H9 (cell line): ENCODE data around the gene FAM221B. TPM values are rescaled to one million over a fixed set of nuclear protein-coding genes. Genes with fewer than 3 reads are reported as not detected.

Source experiments
- DNase-seq: peaks from one replicate; pipeline ENCODE4 v3.0.0-alpha.2; 2017
- H2AFZ ChIP-seq: one replicate; pipeline ENCODE4 v1.6.1; 2013; ENCODE audit warnings: mild to moderate bottlenecking, low read length, control low read depth, moderate library complexity
- H2AK5ac ChIP-seq: 2 replicates; pipeline ENCODE4 v1.6.1; 2013; ENCODE audit warnings: low read length, control low read depth, mixed read lengths; ENCODE audit not compliant: insufficient read length
- H2BK120ac ChIP-seq: one replicate; pipeline ENCODE4 v1.6.1; 2013; ENCODE audit warnings: low read depth, mild to moderate bottlenecking, low read length, control low read depth, inconsistent platforms; ENCODE audit not compliant: poor library complexity, severe bottlenecking
- H2BK12ac ChIP-seq: 2 replicates; pipeline ENCODE4 v1.6.1; 2013; ENCODE audit warnings: low read length, control low read depth, mixed read lengths, low read depth; ENCODE audit not compliant: insufficient read length
- H2BK15ac ChIP-seq: 2 replicates; pipeline ENCODE4 v1.6.1; 2013; ENCODE audit warnings: low read depth, low read length, control low read depth
- H2BK20ac ChIP-seq: one replicate; pipeline ENCODE4 v1.6.1; 2013; ENCODE audit warnings: low read depth, mild to moderate bottlenecking, low read length, control low read depth, inconsistent platforms; ENCODE audit not compliant: poor library complexity, severe bottlenecking
- H2BK5ac ChIP-seq: 2 replicates; pipeline ENCODE4 v1.6.1; 2013; ENCODE audit warnings: low read length, control low read depth, mixed read lengths; ENCODE audit not compliant: insufficient read length
- H3K14ac ChIP-seq: 2 replicates; pipeline ENCODE4 v1.6.1; 2013; ENCODE audit warnings: low read length, control low read depth; ENCODE audit not compliant: insufficient read depth
- H3K18ac ChIP-seq: 2 replicates; pipeline ENCODE4 v1.6.1; 2013; ENCODE audit warnings: low read depth, mild to moderate bottlenecking, mixed read lengths, low read length, control low read depth; ENCODE audit not compliant: insufficient read length
- H3K23ac ChIP-seq: 2 replicates; pipeline ENCODE4 v1.6.1; 2013; ENCODE audit warnings: low read length, control low read depth, mixed read lengths, low read depth; ENCODE audit not compliant: insufficient read length
- H3K23me2 ChIP-seq: 2 replicates; pipeline ENCODE4 v1.6.1; 2013; ENCODE audit warnings: low read depth, mild to moderate bottlenecking, mixed read lengths, low read length, control low read depth; ENCODE audit not compliant: insufficient read length, poor library complexity, severe bottlenecking
- H3K27ac ChIP-seq: 2 replicates; pipeline ENCODE4 v1.5.1; 2013; ENCODE audit warnings: low read length, control low read depth, mixed read lengths, low read depth; ENCODE audit not compliant: insufficient read length
- H3K27me3 ChIP-seq: 2 replicates; pipeline ENCODE4 v1.6.1; 2013; ENCODE audit warnings: low read length, control low read depth, inconsistent platforms; ENCODE audit not compliant: insufficient read depth
- H3K4ac ChIP-seq: 2 replicates; pipeline ENCODE4 v1.6.1; 2013; ENCODE audit warnings: low read depth, mild to moderate bottlenecking, control low read depth, inconsistent platforms, low read length, moderate library complexity
- H3K4me1 ChIP-seq: 2 replicates; pipeline ENCODE4 v1.6.1; 2013; ENCODE audit warnings: low read length, control low read depth, inconsistent platforms; ENCODE audit not compliant: insufficient read depth
- H3K4me2 ChIP-seq: 2 replicates; pipeline ENCODE4 v1.6.1; 2013; ENCODE audit warnings: low read length, control low read depth, mixed read lengths; ENCODE audit not compliant: insufficient read length, insufficient read depth
- H3K56ac ChIP-seq: 2 replicates; pipeline ENCODE4 v1.6.1; 2013; ENCODE audit warnings: low read depth, mild to moderate bottlenecking, mixed read lengths, low read length, control low read depth; ENCODE audit not compliant: insufficient read length
- H3K79me1 ChIP-seq: 2 replicates; pipeline ENCODE4 v1.6.1; 2013; ENCODE audit warnings: low read depth, mild to moderate bottlenecking, moderate library complexity, low read length, control low read depth, inconsistent platforms; ENCODE audit not compliant: insufficient read depth, poor library complexity, severe bottlenecking
- H3K79me2 ChIP-seq: 2 replicates; pipeline ENCODE4 v1.6.1; 2013; ENCODE audit warnings: low read length, control low read depth, inconsistent platforms; ENCODE audit not compliant: insufficient read depth
- H3K9ac ChIP-seq: 2 replicates; pipeline ENCODE4 v1.6.1; 2013; ENCODE audit warnings: low read length, control low read depth, mixed read lengths; ENCODE audit not compliant: insufficient read length; ENCODE audit errors: extremely low read depth
- H3K9me3 ChIP-seq: one replicate; pipeline ENCODE4 v1.6.1; 2013; ENCODE audit warnings: low read depth, low read length, inconsistent platforms; ENCODE audit not compliant: control insufficient read depth
- H3T11ph ChIP-seq: one replicate; pipeline ENCODE4 v1.6.1; 2013; ENCODE audit warnings: mild to moderate bottlenecking, low read length, control low read depth, inconsistent platforms
- H4K20me1 ChIP-seq: one replicate; pipeline ENCODE4 v1.6.1; 2013; ENCODE audit not compliant: control insufficient read depth, insufficient read length, insufficient read depth
- H4K5ac ChIP-seq: 2 replicates; pipeline ENCODE4 v1.6.1; 2013; ENCODE audit warnings: low read depth, mild to moderate bottlenecking, mixed read lengths, low read length, control low read depth; ENCODE audit not compliant: insufficient read length
- H4K8ac ChIP-seq: replicated peaks from 2 replicates; pipeline ENCODE4 v1.6.1; 2013; ENCODE audit warnings: low read length, control low read depth, mixed read lengths, low read depth; ENCODE audit not compliant: insufficient read length
- H4K91ac ChIP-seq: 2 replicates; pipeline ENCODE4 v1.6.1; 2013; ENCODE audit warnings: low read depth, mild to moderate bottlenecking, moderate library complexity, mixed read lengths, low read length, control low read depth; ENCODE audit not compliant: insufficient read length
- H3K27ac Mint-ChIP-seq, 3 experiments: 2 replicates in 2 of 3; 3 replicates in 1 of 3; pipeline ENCODE4 v1.8.0; 2020 to 2021; ENCODE audit warnings: mixed read lengths in 3 of 3, mild to moderate bottlenecking in 1 of 3, moderate library complexity in 1 of 3
- H3K27me3 Mint-ChIP-seq: 2 replicates; pipeline ENCODE4 v1.8.0; 2021; ENCODE audit warnings: low read depth, mild to moderate bottlenecking, moderate library complexity, mixed read lengths
- H3K36me3 Mint-ChIP-seq, 3 experiments: 2 replicates in 2 of 3; 3 replicates in 1 of 3; pipeline ENCODE4 v1.8.0; 2020 to 2021; ENCODE audit warnings: low read depth in 3 of 3, mixed read lengths in 3 of 3; ENCODE audit not compliant: insufficient read depth in 1 of 3
- H3K4me1 Mint-ChIP-seq, 2 experiments: 2 replicates each; pipeline ENCODE4 v1.8.0; 2020; ENCODE audit warnings: mixed read lengths in 2 of 2
- H3K4me3 Mint-ChIP-seq, 2 experiments: 2 replicates in 1 of 2; 3 replicates in 1 of 2; pipeline ENCODE4 v1.8.0; 2020 to 2021; ENCODE audit warnings: mild to moderate bottlenecking in 2 of 2, mixed read lengths in 2 of 2, moderate library complexity in 1 of 2
- H3K9me3 Mint-ChIP-seq, 2 experiments: 2 replicates in 1 of 2; 3 replicates in 1 of 2; pipeline ENCODE4 v1.8.0; 2020; ENCODE audit warnings: mild to moderate bottlenecking in 2 of 2, mixed read lengths in 2 of 2, moderate library complexity in 1 of 2
- WGBS: extraction: QIAGEN DNeasy Blood & Tissue Kit; methylation state at CpG from one replicate; pipeline ENCODE4 v1.1.7; 2013; ENCODE audit warnings: missing lambda C conversion rate, low lambda C conversion rate, mixed read lengths; ENCODE audit not compliant: insufficient read length; ENCODE audit errors: extremely low coverage; 5-methylcytosine and 5-hydroxymethylcytosine counted together
- total RNA-seq: library from RNA; stranded (reverse); gene quantifications from 2 replicates; pipeline ENCODE4 v1.2.1, GENCODE V29; 2021
- TF ChIP-seq, protein P1 (sequence below): fragments of 200-600 bp; sonication (generic); conservative IDR thresholded peaks from 3 replicates; pipeline ENCODE4 v1.8.0; 2021; ENCODE audit warnings: antibody characterized with exemption, mild to moderate bottlenecking

FAM221B gene
- total RNA-seq, 1 experiment from 2014 or later = not detected

GRCh38 chr9:35847792-35848572 lies 19.4 kb upstream of the FAM221B start:
- H3K9ac ChIP-seq = no peak overlapping the region
- no peak overlapping the region for H3K4me3 Mint-ChIP-seq
- peaks cover 26% of the 10 kb centered on the region in 2 experiments for H3K4me1 Mint-ChIP-seq

More at GRCh38 chr9:35847792-35848572, 19.4 kb upstream of the FAM221B start:
- no peak overlapping the region for H3K18ac ChIP-seq
- H3K23me2 ChIP-seq = peaks cover 7% of the 10 kb centered on the region
- Mint-ChIP-seq H3K27me3 (peaks cover 17% of the 10 kb centered on the region), H3K36me3 (peaks cover 1 to 17% (median 8%) of the 10 kb centered on the region in 3 experiments; a peak in 5 of 7 replicates), H3K27ac (no peak overlapping the region; a peak in 1 of 7 replicates), H3K9me3 (no peaks in the 10 kb centered on the region)
- H4K5ac ChIP-seq = no peak overlapping the region
- H4K8ac ChIP-seq = no peak overlapping the region
- no peaks in the 10 kb centered on the region for H3K79me2 ChIP-seq
- WGBS = no CpG with 5 or more reads among the region's 4 CpGs
- H3K27me3 ChIP-seq = no peaks in the 10 kb centered on the region; the same call in 1 of the 2 replicates
- peaks cover 14% of the 10 kb centered on the region; the same call in 1 of the 2 replicates for H3K4me1 ChIP-seq
- no peak overlapping the region for H3K27ac ChIP-seq
- TF ChIP-seq, protein P1, sequence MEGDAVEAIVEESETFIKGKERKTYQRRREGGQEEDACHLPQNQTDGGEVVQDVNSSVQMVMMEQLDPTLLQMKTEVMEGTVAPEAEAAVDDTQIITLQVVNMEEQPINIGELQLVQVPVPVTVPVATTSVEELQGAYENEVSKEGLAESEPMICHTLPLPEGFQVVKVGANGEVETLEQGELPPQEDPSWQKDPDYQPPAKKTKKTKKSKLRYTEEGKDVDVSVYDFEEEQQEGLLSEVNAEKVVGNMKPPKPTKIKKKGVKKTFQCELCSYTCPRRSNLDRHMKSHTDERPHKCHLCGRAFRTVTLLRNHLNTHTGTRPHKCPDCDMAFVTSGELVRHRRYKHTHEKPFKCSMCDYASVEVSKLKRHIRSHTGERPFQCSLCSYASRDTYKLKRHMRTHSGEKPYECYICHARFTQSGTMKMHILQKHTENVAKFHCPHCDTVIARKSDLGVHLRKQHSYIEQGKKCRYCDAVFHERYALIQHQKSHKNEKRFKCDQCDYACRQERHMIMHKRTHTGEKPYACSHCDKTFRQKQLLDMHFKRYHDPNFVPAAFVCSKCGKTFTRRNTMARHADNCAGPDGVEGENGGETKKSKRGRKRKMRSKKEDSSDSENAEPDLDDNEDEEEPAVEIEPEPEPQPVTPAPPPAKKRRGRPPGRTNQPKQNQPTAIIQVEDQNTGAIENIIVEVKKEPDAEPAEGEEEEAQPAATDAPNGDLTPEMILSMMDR = no peak
- no peak overlapping the region for H3K14ac ChIP-seq
- H3T11ph ChIP-seq = no peak overlapping the region
- H3K79me1 ChIP-seq = no peaks in the 10 kb centered on the region
- H4K91ac ChIP-seq = no peak overlapping the region
- H3K4me2 ChIP-seq = no peak overlapping the region
- H2BK15ac ChIP-seq = no peak overlapping the region
- no peak overlapping the region for H3K56ac ChIP-seq
- H3K9me3 ChIP-seq = no peaks in the 10 kb centered on the region
- no peak overlapping the region for H2BK12ac ChIP-seq
- DNase-seq = no peak
- H4K20me1 ChIP-seq = no peaks in the 10 kb centered on the region
- H2BK5ac ChIP-seq = no peak overlapping the region
- H2BK20ac ChIP-seq = no peak overlapping the region
- H3K23ac ChIP-seq = no peak overlapping the region
- H2BK120ac ChIP-seq = no peak overlapping the region
- no peak overlapping the region for H2AFZ ChIP-seq
- H3K4ac ChIP-seq = no peak overlapping the region
- H2AK5ac ChIP-seq = no peak overlapping the region
